Activated naive CD4-positive, alpha-beta T cell treated with anti-CD3 and anti-CD28 coated beads, Interleukin-2, amount 50 U/mL, for 24 hours (primary cell): ENCODE measurements around the gene DEPP1.

Source experiments
- H3K27ac Mint-ChIP-seq: one replicate; pipeline ENCODE4 v1.8.0; 2021; ENCODE audit warnings: mild to moderate bottlenecking, mixed read lengths
- H3K27me3 Mint-ChIP-seq: one replicate; pipeline ENCODE4 v1.8.0; 2021; ENCODE audit warnings: mixed read lengths
- H3K36me3 Mint-ChIP-seq: one replicate; pipeline ENCODE4 v1.8.0; 2021; ENCODE audit warnings: mixed read lengths
- H3K4me1 Mint-ChIP-seq: one replicate; pipeline ENCODE4 v1.8.0; 2021; ENCODE audit warnings: mixed read lengths
- H3K4me3 Mint-ChIP-seq: one replicate; pipeline ENCODE4 v1.8.0; 2021; ENCODE audit warnings: mild to moderate bottlenecking, mixed read lengths
- H3K9me3 Mint-ChIP-seq: one replicate; pipeline ENCODE4 v1.8.0; 2021; ENCODE audit warnings: mixed read lengths

Gene DEPP1

GRCh38 chr10:44929356-44930255 lies 49.0 kb downstream of the DEPP1 start:
- Mint-ChIP-seq H3K4me3 (no peak overlapping the region), H3K36me3 (no peaks in the 10 kb centered on the region), H3K4me1 (no peaks in the 10 kb centered on the region), H3K27me3 (no peaks in the 10 kb centered on the region), H3K9me3 (no peaks in the 10 kb centered on the region), H3K27ac (no peak overlapping the region)

GRCh38 chr10:44928462-44928861 lies 50.1 kb downstream of the DEPP1 start:
- Mint-ChIP-seq H3K4me3 (no peak overlapping the region), H3K27me3 (no peaks in the 10 kb centered on the region), H3K27ac (no peak overlapping the region), H3K36me3 (no peaks in the 10 kb centered on the region), H3K4me1 (no peaks in the 10 kb centered on the region), H3K9me3 (no peaks in the 10 kb centered on the region)

- no peaks in the 10 kb centered on the region for H3K4me1 Mint-ChIP-seq
- no peak overlapping the region for H3K4me3 Mint-ChIP-seq
- H3K27ac Mint-ChIP-seq: no peak overlapping the region
- H3K9me3 Mint-ChIP-seq: no peaks in the 10 kb centered on the region
- no peaks in the 10 kb centered on the region for H3K27me3 Mint-ChIP-seq
- H3K36me3 Mint-ChIP-seq: no peaks in the 10 kb centered on the region
Observed at GRCh38 chr10:44927352-44927751, 51.3 kb downstream of the DEPP1 start.

- Mint-ChIP-seq H3K27me3 (no peaks in the 10 kb centered on the region), H3K36me3 (no peaks in the 10 kb centered on the region), H3K27ac (no peak overlapping the region), H3K9me3 (no peaks in the 10 kb centered on the region), H3K4me3 (no peak overlapping the region), H3K4me1 (no peaks in the 10 kb centered on the region)
Observed at GRCh38 chr10:44926751-44927351, 51.8 kb downstream of the DEPP1 start.
